H1 (cell line): ENCODE results near the gene EEF1AKMT3. TPM values are rescaled to one million over a fixed set of nuclear protein-coding genes. Genes with fewer than 3 reads are reported as not detected.

Source experiments
- CTCF ChIA-PET: fragments of 300-600 bp; sonication (Branson Sonifier 250); formaldehyde crosslinking; loops from one replicate; lab custom pipeline; 2021; ENCODE audit not compliant: partially characterized antibody; lab: Charles Lee
- POLR2A ChIA-PET: fragments of 300-600 bp; sonication (Branson Sonifier 250); formaldehyde crosslinking; loops from one replicate; lab custom pipeline; 2021; ENCODE audit warnings: inconsistent platforms; ENCODE audit not compliant: partially characterized antibody; lab: Charles Lee
- DNase-seq, 2 experiments: peaks; one replicate each; pipeline versions ENCODE4 v3.0.0 to v3.0.0-alpha.2; 2010 to 2022; ENCODE audit warnings: low spot score in 2 of 2, low read depth in 1 of 2, mixed read lengths in 1 of 2
- FAIRE-seq: peaks from 2 replicates; lab custom pipeline; 2011; peaks lifted over from hg19 to GRCh38; lab: Jason Lieb, UNC
- H2AFZ ChIP-seq: 2 replicates; pipeline ENCODE4 v1.8.1; 2012; ENCODE audit warnings: low read length, inconsistent platforms
- H2AK5ac ChIP-seq: 2 replicates; pipeline ENCODE4 v1.6.1; 2013; ENCODE audit warnings: low read depth, low read length
- H2BK120ac ChIP-seq: replicated peaks from 2 replicates; pipeline ENCODE3; 2013; ENCODE audit warnings: low read depth, low read length, inconsistent platforms
- H2BK12ac ChIP-seq: 2 replicates; pipeline ENCODE4 v1.6.1; 2013; ENCODE audit warnings: low read depth, low read length
- H2BK15ac ChIP-seq: 2 replicates; pipeline ENCODE4 v1.6.1; 2013; ENCODE audit warnings: low read length
- H2BK20ac ChIP-seq: 2 replicates; pipeline ENCODE4 v1.6.1; 2013; ENCODE audit warnings: low read length
- H2BK5ac ChIP-seq: 2 replicates; pipeline ENCODE4 v1.6.1; 2013; ENCODE audit warnings: low read depth, low read length
- H3K14ac ChIP-seq: 2 replicates; pipeline ENCODE4 v1.6.1; 2013; ENCODE audit warnings: inconsistent platforms; ENCODE audit not compliant: insufficient read length
- H3K18ac ChIP-seq: 2 replicates; pipeline ENCODE4 v1.6.1; 2013; ENCODE audit warnings: low read length; ENCODE audit errors: extremely low read depth
- H3K23ac ChIP-seq: 2 replicates; pipeline ENCODE4 v1.6.1; 2013; ENCODE audit warnings: inconsistent platforms; ENCODE audit not compliant: insufficient read length
- H3K23me2 ChIP-seq: 2 replicates; pipeline ENCODE4 v1.6.1; 2013; ENCODE audit warnings: low read depth, low read length
- H3K27ac ChIP-seq: 2 replicates; pipeline ENCODE4 v1.6.1; 2011; ENCODE audit warnings: low read depth, low read length, inconsistent platforms
- H3K27me3 ChIP-seq, 4 experiments: replicated peaks in 1 of 4; 1 replicate in 1 of 4; 2 replicates in 3 of 4; pipeline versions ENCODE4 v1.6.1 to v1.8.1; 2011 to 2013; ENCODE audit warnings: low read length in 3 of 4, mild to moderate bottlenecking in 3 of 4, inconsistent platforms in 2 of 4, mixed read lengths in 2 of 4, moderate library complexity in 1 of 4; ENCODE audit not compliant: control insufficient read depth in 3 of 4, insufficient read depth in 3 of 4; ENCODE audit errors: extremely low read depth in 1 of 4
- H3K36me3 ChIP-seq, 4 experiments: 2 replicates each; pipeline versions ENCODE4 v1.6.1 to v1.8.1; 2011 to 2013; ENCODE audit warnings: mild to moderate bottlenecking in 4 of 4, low read length in 3 of 4, moderate library complexity in 2 of 4, control low read depth in 1 of 4, inconsistent platforms in 1 of 4; ENCODE audit not compliant: insufficient read depth in 4 of 4, control insufficient read depth in 2 of 4
- H3K4ac ChIP-seq: replicated peaks from 2 replicates; pipeline ENCODE3; 2013; ENCODE audit warnings: low read length, low read depth, mixed read lengths, inconsistent platforms; ENCODE audit not compliant: insufficient read length
- H3K4me1 ChIP-seq, 4 experiments: replicated peaks in 1 of 4; 1 replicate in 1 of 4; 2 replicates in 3 of 4; pipeline versions ENCODE4 v1.6.1 to v1.8.1; 2011 to 2013; ENCODE audit warnings: low read length in 3 of 4, inconsistent platforms in 2 of 4, mixed read lengths in 1 of 4; ENCODE audit not compliant: insufficient read depth in 4 of 4, control insufficient read depth in 3 of 4
- H3K4me2 ChIP-seq, 2 experiments: 2 replicates each; pipeline versions ENCODE4 v1.6.1 to v1.8.1; 2011 to 2013; ENCODE audit warnings: low read depth in 2 of 2, low read length in 2 of 2, control low read depth in 1 of 2, inconsistent platforms in 1 of 2, mild to moderate bottlenecking in 1 of 2; ENCODE audit not compliant: insufficient read depth in 1 of 2
- H3K4me3 ChIP-seq, 4 experiments: fragments of 200-600, 300-600 bp in 1 of 4; sonication (generic), shearing (Covaris generic), sonication (Bioruptor Twin) in 1 of 4; 2 replicates each; pipeline versions ENCODE4 v1.5.1 to v1.8.1; 2011 to 2016; ENCODE audit warnings: low read length in 4 of 4, low read depth in 3 of 4, control low read depth in 2 of 4, inconsistent platforms in 2 of 4, mild to moderate bottlenecking in 2 of 4, mixed read lengths in 1 of 4, moderate library complexity in 1 of 4; ENCODE audit not compliant: insufficient read depth in 2 of 4; ENCODE audit errors: extremely low read depth in 1 of 4
- H3K56ac ChIP-seq: replicated peaks from 2 replicates; pipeline ENCODE3; 2013; ENCODE audit warnings: low read depth, mild to moderate bottlenecking, mixed read lengths, low read length, inconsistent platforms; ENCODE audit not compliant: insufficient read length
- H3K79me1 ChIP-seq: 2 replicates; pipeline ENCODE4 v1.6.1; 2013; ENCODE audit warnings: low read depth, low read length, control low read depth
- H3K79me2 ChIP-seq, 2 experiments: 2 replicates each; pipeline versions ENCODE4 v1.6.1 to v1.8.1; 2012 to 2013; ENCODE audit warnings: low read length in 2 of 2, mild to moderate bottlenecking in 2 of 2, inconsistent platforms in 1 of 2; ENCODE audit not compliant: insufficient read depth in 2 of 2, control insufficient read depth in 1 of 2
- H3K9ac ChIP-seq, 4 experiments: replicated peaks in 1 of 4; 1 replicate in 1 of 4; 2 replicates in 3 of 4; pipeline versions ENCODE4 v1.6.1 to v1.8.1; 2011 to 2013; ENCODE audit warnings: low read depth in 3 of 4, low read length in 3 of 4, control low read depth in 2 of 4, mild to moderate bottlenecking in 2 of 4, moderate library complexity in 2 of 4, inconsistent platforms in 1 of 4; ENCODE audit errors: extremely low read depth in 1 of 4
- H3K9me3 ChIP-seq, 2 experiments: 2 replicates each; pipeline versions ENCODE4 v1.6.1 to v1.8.1; 2012 to 2013; ENCODE audit warnings: mild to moderate bottlenecking in 2 of 2, moderate library complexity in 2 of 2, control low read depth in 1 of 2, inconsistent platforms in 1 of 2, low read depth in 1 of 2, low read length in 1 of 2, mixed read lengths in 1 of 2; ENCODE audit not compliant: insufficient read depth in 2 of 2
- H4K20me1 ChIP-seq, 2 experiments: replicated peaks in 1 of 2; 2 replicates each; pipeline versions ENCODE3 to v1.8.1; 2011 to 2013; ENCODE audit warnings: inconsistent platforms in 2 of 2, low read length in 2 of 2, mild to moderate bottlenecking in 1 of 2; ENCODE audit not compliant: insufficient read depth in 2 of 2, control insufficient read depth in 1 of 2
- H4K5ac ChIP-seq: 2 replicates; pipeline ENCODE4 v1.6.1; 2013; ENCODE audit warnings: low read length, low read depth, mixed read lengths, inconsistent platforms; ENCODE audit not compliant: insufficient read length
- H4K8ac ChIP-seq: 2 replicates; pipeline ENCODE4 v1.8.0; 2013; ENCODE audit warnings: mild to moderate bottlenecking, moderate library complexity, low read length, inconsistent platforms; ENCODE audit not compliant: insufficient read depth; ENCODE audit errors: extremely low read depth
- H4K91ac ChIP-seq: replicated peaks from 2 replicates; pipeline ENCODE3; 2013; ENCODE audit warnings: low read length, mixed read lengths, inconsistent platforms; ENCODE audit not compliant: insufficient read length
- JUND ChIP-seq: IDR thresholded peaks from 2 replicates; pipeline ENCODE4 v1.6.1; 2011; ENCODE audit warnings: mild to moderate bottlenecking, improper control_type of control experiment, low read length
- KDM4A ChIP-seq: IDR thresholded peaks from one replicate; pipeline ENCODE4 v1.7.1; 2012; ENCODE audit warnings: low read depth, mild to moderate bottlenecking, moderate library complexity, low read length, inconsistent platforms; ENCODE audit not compliant: severe bottlenecking
- SAP30 ChIP-seq: fragments of 300-600 bp; sonication (generic); IDR thresholded peaks from 2 replicates; pipeline ENCODE4 v1.7.1; 2012; ENCODE audit warnings: low read length, moderate library complexity, mild to moderate bottlenecking, inconsistent platforms; ENCODE audit not compliant: insufficient read depth, insufficient replicate concordance
- TAF1 ChIP-seq: IDR thresholded peaks from 2 replicates; pipeline ENCODE4 v1.6.1; 2011; ENCODE audit warnings: mild to moderate bottlenecking, low read depth, low read length
- TEAD4 ChIP-seq: IDR thresholded peaks from 2 replicates; pipeline ENCODE4 v1.6.1; 2012; ENCODE audit warnings: low read depth, low read length, inconsistent platforms, mixed read lengths
- WGBS, 2 experiments: shearing (Covaris generic) in 1 of 2; methylation state at CpG; one replicate each; pipeline versions ENCODE4 v1.1.6 to v1.1.7; 2013 to 2015; ENCODE audit warnings: low lambda C conversion rate in 2 of 2, mixed read lengths in 2 of 2, inconsistent platforms in 1 of 2, low coverage in 1 of 2, missing lambda C conversion rate in 1 of 2; ENCODE audit not compliant: insufficient replicate concordance in 2 of 2, insufficient coverage in 1 of 2, insufficient read length in 1 of 2; ENCODE audit errors: extremely low coverage in 1 of 2, missing lambda C conversion rate in 1 of 2; 5-methylcytosine and 5-hydroxymethylcytosine counted together
- polyA plus RNA-seq, 7 experiments: library from polyadenylated mRNA; depleted of rRNA in 3 of 7; stranded (reverse) in 5 of 7; unstranded in 2 of 7; fragments of >200 nt in 5 of 7; fragments of 200-250 nt in 2 of 7; gene quantifications; 1 replicate in 5 of 7; 2 replicates in 1 of 7; 4 replicates in 1 of 7; pipeline versions ENCODE4 v1.2.1 to v1.2.3, GENCODE V29; 2011 to 2013; ENCODE audit warnings: missing spikeins in 2 of 7, mixed read lengths in 2 of 7
- total RNA-seq: library from RNA; stranded (reverse); fragmentation: NEBNext Ultra II Directional; extraction: Animal tissue kit (Norgen Biotek cat#: 25700); gene quantifications from 2 replicates; pipeline ENCODE4 v1.2.1, GENCODE V29; 2021
- TF ChIP-seq, protein P1 (sequence below): IDR thresholded peaks from 2 replicates; pipeline ENCODE4 v1.6.1; 2012; ENCODE audit warnings: inconsistent platforms
- TF ChIP-seq, protein P2 (sequence below), 3 experiments: IDR thresholded peaks; 1 replicate in 2 of 3; 2 replicates in 1 of 3; pipeline versions ENCODE4 v1.5.1 to v1.6.1; 2011; ENCODE audit warnings: low read length in 3 of 3, mild to moderate bottlenecking in 3 of 3, inconsistent platforms in 2 of 3, low read depth in 1 of 3, moderate library complexity in 1 of 3; ENCODE audit not compliant: insufficient read depth in 1 of 3; ENCODE audit errors: control extremely low read depth in 1 of 3

EEF1AKMT3 gene
- total and polyA plus RNA-seq, 2 of the 8 experiments (the other 6 are each of a cell fraction or from before 2014, with no cell fraction given) = 3.1 to 4.4 TPM

DNA sequence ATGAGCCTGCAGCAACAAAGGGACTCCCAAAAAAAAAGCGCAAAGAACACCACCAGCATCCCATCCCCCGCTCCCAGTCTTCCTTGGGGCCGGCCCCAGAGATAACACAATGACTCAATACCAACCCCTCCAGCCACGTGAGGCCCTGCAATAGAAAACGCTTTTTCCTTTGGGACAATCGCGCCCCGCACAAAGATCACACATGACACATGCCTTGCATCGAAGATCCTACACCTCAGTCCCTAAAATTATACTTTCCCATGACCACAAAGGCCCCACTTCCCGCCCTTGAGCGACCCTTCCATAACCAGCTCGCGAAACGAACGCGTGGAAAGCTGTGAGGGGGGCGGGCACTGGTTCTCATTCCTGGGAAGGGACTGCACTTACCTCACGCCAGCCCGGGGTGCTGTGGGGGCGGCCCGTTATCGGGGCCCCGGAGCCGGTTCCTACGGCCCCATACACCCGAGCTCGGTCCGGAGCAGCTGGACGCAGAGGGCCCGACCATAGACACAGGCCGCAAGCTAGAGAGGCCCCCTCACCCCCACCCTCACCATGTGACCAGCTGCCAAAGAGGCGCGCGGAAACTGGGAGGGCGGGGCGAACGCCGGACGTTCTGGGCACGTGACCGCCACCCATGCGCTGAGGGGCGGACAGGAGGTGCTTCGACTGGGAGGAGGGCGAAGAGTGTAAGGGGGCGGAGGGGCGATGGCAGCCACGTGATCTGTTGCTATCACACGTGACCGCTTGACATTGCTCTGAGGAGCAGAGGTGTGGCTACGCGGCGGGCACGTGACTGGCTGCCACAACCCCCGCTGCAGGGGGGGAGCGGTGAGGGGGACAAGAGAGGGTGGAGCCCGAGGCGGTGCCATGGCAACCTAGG is 20.4 kb upstream of the EEF1AKMT3 start, which contains the start of gene CDK4:
CDK4 (minus strand) TSS at position 523 of the 880 bp plus-strand sequence. CDS start 593 bp downstream, outside the sequence.
- POLR2A ChIA-PET = interaction anchor here (0.7 to 5.3 kb wide), 9 partner anchors 9 to 145 kb away, joined by 3 to 25 read pairs (median 4); partner anchors contain the start of genes AGAP2 and CYP27B1
- TF ChIP-seq TAF1 (peak; percentile 86), TEAD4 (no peak), KDM4A (peak; percentile 10), JUND (0 out of 2 replicates have a peak, but pooled peaks have one; percentile 32), SAP30 (peak; percentile 93)
- TF ChIP-seq, protein P1, sequence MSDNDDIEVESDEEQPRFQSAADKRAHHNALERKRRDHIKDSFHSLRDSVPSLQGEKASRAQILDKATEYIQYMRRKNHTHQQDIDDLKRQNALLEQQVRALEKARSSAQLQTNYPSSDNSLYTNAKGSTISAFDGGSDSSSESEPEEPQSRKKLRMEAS = peak; percentile 99
- TF ChIP-seq, protein P2, sequence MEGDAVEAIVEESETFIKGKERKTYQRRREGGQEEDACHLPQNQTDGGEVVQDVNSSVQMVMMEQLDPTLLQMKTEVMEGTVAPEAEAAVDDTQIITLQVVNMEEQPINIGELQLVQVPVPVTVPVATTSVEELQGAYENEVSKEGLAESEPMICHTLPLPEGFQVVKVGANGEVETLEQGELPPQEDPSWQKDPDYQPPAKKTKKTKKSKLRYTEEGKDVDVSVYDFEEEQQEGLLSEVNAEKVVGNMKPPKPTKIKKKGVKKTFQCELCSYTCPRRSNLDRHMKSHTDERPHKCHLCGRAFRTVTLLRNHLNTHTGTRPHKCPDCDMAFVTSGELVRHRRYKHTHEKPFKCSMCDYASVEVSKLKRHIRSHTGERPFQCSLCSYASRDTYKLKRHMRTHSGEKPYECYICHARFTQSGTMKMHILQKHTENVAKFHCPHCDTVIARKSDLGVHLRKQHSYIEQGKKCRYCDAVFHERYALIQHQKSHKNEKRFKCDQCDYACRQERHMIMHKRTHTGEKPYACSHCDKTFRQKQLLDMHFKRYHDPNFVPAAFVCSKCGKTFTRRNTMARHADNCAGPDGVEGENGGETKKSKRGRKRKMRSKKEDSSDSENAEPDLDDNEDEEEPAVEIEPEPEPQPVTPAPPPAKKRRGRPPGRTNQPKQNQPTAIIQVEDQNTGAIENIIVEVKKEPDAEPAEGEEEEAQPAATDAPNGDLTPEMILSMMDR (IDR thresholded peaks at IDR 0.05; ENCODE audit: control extremely low read depth in 1 of 3, insufficient read depth in 1 of 3, low read depth in 1 of 3, low read length in 3 of 3) = no peak

More for the DNA sequence above, 20.4 kb upstream of the EEF1AKMT3 start, which contains the start of gene CDK4:
- peak; percentile 71 for FAIRE-seq
- peak within 1 kb of the TSS; percentile 67 for H4K5ac ChIP-seq
- H2BK20ac ChIP-seq = no peak within 1 kb of the TSS
- peak within 1 kb of the TSS; percentile 81 for H3K14ac ChIP-seq
- peaks cover 15% of the 10 kb centered on the region; the same call in 1 of the 2 replicates for H3K79me1 ChIP-seq
- H3K27ac ChIP-seq = peak within 1 kb of the TSS; percentile 86
- H4K91ac ChIP-seq = peak within 1 kb of the TSS; percentile 12
- peak within 1 kb of the TSS; percentile 95 to 96 for H3K4me2 ChIP-seq
- no peaks in the 10 kb centered on the region for H3K9me3 ChIP-seq
- CTCF ChIA-PET = no interaction called here
- 0 out of 2 replicates have a peak within 1 kb of the TSS, but pooled peaks have one; percentile 80 for H2BK12ac ChIP-seq
- H3K23ac ChIP-seq = peak within 1 kb of the TSS; percentile 7
- H2BK120ac ChIP-seq = no peak within 1 kb of the TSS
- 2% methylated on average over 58 of the region's 58 CpGs; no CpG with 5 or more reads in 1 of the 2 experiments for WGBS, 2 experiments
- peak within 1 kb of the TSS; percentile 88 to 99 (median 96) for H3K9ac ChIP-seq
- peak within 1 kb of the TSS; percentile 96 to 99 (median 98) for H3K4me3 ChIP-seq
- H3K36me3 ChIP-seq = peaks cover 21 to 37% (median 27%) of the 10 kb centered on the region in 4 experiments
- H3K4ac ChIP-seq = peak within 1 kb of the TSS; percentile 81
- peaks cover 18% of the 10 kb centered on the region for H3K23me2 ChIP-seq
- peak; percentile 99 to 100 for DNase-seq
- H2BK15ac ChIP-seq = no peak within 1 kb of the TSS; the same call in 1 of the 2 replicates
- peaks cover 8 to 22% (median 20%) of the 10 kb centered on the region in 4 experiments for H3K27me3 ChIP-seq
- peak within 1 kb of the TSS; percentile 87 for H2BK5ac ChIP-seq
- peak within 1 kb of the TSS; percentile 52 for H3K56ac ChIP-seq
- no peak within 1 kb of the TSS for H2AFZ ChIP-seq
- H3K18ac ChIP-seq = peak within 1 kb of the TSS; percentile 81; the same call in 1 of the 2 replicates
- peaks cover 12 to 20% of the 10 kb centered on the region in 2 experiments for H3K79me2 ChIP-seq
- H4K8ac ChIP-seq = peak within 1 kb of the TSS; percentile 97
- H4K20me1 ChIP-seq = peaks cover 3 to 4% of the 10 kb centered on the region in 2 experiments
- peaks cover 3 to 26% (median 7%) of the 10 kb centered on the region in 4 experiments; a peak in 6 of 7 replicates for H3K4me1 ChIP-seq
- peak within 1 kb of the TSS; percentile 66 for H2AK5ac ChIP-seq
